Stomach (tissue), 4 donors: ENCODE results near the gene PRDM9.

ENCODE experiments used
- POLR2AphosphoS5 ChIP-seq, 3 donors: sonication (generic); formaldehyde crosslinking; IDR thresholded peaks; one replicate each; pipeline ENCODE4 v1.6.1; 2016; ENCODE audit warnings: antibody characterized with exemption in 3 of 3
- TF ChIP-seq, protein P1 (sequence below), 7 experiments: fragments of 450-650 bp in 4 of 7; fragments of 200-600 bp in 3 of 7; sonication (generic) in 3 of 7; IDR thresholded peaks; one replicate each; pipeline ENCODE4 v1.5.1; 2016 to 2019; ENCODE audit warnings: antibody characterized with exemption in 7 of 7, control low read depth in 2 of 7, mild to moderate bottlenecking in 1 of 7

DNA sequence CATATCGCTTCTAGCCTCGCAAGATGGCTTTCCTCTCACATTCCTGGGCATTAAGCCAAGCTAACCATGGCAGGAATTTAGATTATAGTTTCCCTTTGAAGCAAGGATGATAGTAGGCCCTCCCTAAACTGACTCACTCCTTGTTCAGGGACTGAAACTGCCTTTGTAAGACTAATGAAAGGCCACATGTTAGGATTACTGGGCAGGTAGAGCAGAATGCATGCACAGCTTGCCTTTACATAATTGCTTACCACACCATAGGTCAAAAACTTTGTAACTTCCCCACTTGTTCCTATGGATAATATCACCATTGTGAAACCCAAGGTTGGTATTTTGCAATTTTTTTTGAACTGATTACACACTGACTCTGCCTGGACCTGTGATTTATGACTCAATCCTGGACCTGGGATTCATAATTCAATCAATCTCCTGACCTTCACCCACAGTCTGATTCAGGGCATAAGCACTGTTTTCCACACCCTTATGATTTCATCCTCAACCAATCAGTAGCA, 41.0 kb upstream of the PRDM9 start:
- TF ChIP-seq, protein P1, sequence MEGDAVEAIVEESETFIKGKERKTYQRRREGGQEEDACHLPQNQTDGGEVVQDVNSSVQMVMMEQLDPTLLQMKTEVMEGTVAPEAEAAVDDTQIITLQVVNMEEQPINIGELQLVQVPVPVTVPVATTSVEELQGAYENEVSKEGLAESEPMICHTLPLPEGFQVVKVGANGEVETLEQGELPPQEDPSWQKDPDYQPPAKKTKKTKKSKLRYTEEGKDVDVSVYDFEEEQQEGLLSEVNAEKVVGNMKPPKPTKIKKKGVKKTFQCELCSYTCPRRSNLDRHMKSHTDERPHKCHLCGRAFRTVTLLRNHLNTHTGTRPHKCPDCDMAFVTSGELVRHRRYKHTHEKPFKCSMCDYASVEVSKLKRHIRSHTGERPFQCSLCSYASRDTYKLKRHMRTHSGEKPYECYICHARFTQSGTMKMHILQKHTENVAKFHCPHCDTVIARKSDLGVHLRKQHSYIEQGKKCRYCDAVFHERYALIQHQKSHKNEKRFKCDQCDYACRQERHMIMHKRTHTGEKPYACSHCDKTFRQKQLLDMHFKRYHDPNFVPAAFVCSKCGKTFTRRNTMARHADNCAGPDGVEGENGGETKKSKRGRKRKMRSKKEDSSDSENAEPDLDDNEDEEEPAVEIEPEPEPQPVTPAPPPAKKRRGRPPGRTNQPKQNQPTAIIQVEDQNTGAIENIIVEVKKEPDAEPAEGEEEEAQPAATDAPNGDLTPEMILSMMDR (IDR thresholded peaks at IDR 0.05): no peak
- TF ChIP-seq POLR2AphosphoS5 (IDR thresholded peaks at IDR 0.05): no peak
